ENCODE data around the gene KDELR3.

Gene KDELR3

GRCh38 chr22:38531251-38531938 is 63.5 kb downstream of the KDELR3 start:
- no peak for TF ChIP-seq ZXDB (tag by site-specific recombination; IDR thresholded peaks at IDR 0.05)
- TF ChIP-seq RBAK (tag by site-specific recombination; IDR thresholded peaks at IDR 0.05) = no peak
- no peak for TF ChIP-seq KLF7 (tag by site-specific recombination; IDR thresholded peaks at IDR 0.05; ENCODE audit: borderline replicate concordance)
- no peak for TF ChIP-seq ZNF121 (tag by site-specific recombination; IDR thresholded peaks at IDR 0.05)
- TF ChIP-seq ZNF169 (tag by site-specific recombination; IDR thresholded peaks at IDR 0.05) = no peak
- no peak overlapping the region for H3K4me3 ChIP-seq (ENCODE audit: low read depth, low read length)
- ChIA-PET POLR2A (no interaction called here), CTCF (interaction anchor here (0.5 kb wide), 1 partner anchor 112 kb away, joined by 3 read pairs; no protein-coding TSS in a partner anchor)
- H3K27ac ChIP-seq (ENCODE audit: extremely low read depth, low read depth, low read length) = no peak overlapping the region
- no peaks in the 10 kb centered on the region for H3K4me1 ChIP-seq (ENCODE audit: control insufficient read depth, insufficient read depth, low read length)
- no peaks in the 10 kb centered on the region for H3K36me3 ChIP-seq (ENCODE audit: control insufficient read depth in 2 of 2, insufficient read depth in 1 of 2, low read length in 2 of 2)
- no peaks in the 10 kb centered on the region for H3K9me3 ChIP-seq (ENCODE audit: control insufficient read depth, insufficient read depth, low read depth, low read length)

Measured in HEK293 (cell line).